ENCODE results near the gene EDEM3. TPM values are rescaled to one million over a fixed set of nuclear protein-coding genes. Genes with fewer than 3 reads are reported as not detected.

Gene EDEM3
- 10 to 100 TPM; 21.5 to 33.6 TPM for total RNA-seq

- Mint-ChIP-seq H3K27me3 (peaks cover 0 to 6% of the 10 kb centered on the region in 2 donors), H3K36me3 (peaks cover 7% of the 10 kb centered on the region), H3K4me1 (ENCODE audit: low read depth in 2 of 2) (peaks cover 23 to 28% of the 10 kb centered on the region in 2 donors), H3K9me3 (no peaks in the 10 kb centered on the region), H3K4me3 (peak within 1 kb of the TSS; percentile 88), H3K27ac (peak within 1 kb of the TSS; percentile 80 to 86)
- ATAC-seq (peak; percentile 97 to 98), DNase-seq (ENCODE audit: low spot score) (peak; percentile 99)
Measured at GRCh38 chr1:184754476-184755225, at the start of gene EDEM3. Gene EDEM3 (minus strand): TSS chr1:184754858. CDS start chr1:184754646, 212 bp downstream.

DNA sequence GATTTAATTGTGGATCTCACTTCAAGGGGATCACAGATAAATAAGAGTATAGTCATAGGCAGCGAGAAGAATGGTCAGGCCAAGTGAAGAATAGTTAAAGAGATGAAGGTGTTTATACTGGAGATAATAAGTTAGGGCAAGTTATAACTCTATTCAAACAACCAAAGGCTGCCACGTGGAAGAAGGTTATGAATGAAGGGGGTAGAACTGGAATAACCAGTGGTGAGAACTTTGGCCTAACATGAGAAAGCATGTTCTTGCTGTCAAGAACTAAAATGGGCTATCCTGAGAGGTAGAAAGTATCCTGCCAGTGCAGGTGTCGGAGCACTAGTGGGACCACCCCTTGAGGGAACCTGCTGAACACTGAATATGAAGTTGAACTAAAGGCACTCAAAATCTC is 49.6 kb upstream of the EDEM3 start:
- ATAC-seq (no peak), DNase-seq (ENCODE audit: low spot score) (no peak)
- Mint-ChIP-seq H3K4me1 (ENCODE audit: low read depth in 2 of 2) (peaks cover 6 to 8% of the 10 kb centered on the region in 2 donors), H3K27me3 (no peaks in the 10 kb centered on the region), H3K4me3 (no peak overlapping the region), H3K36me3 (peaks cover 23% of the 10 kb centered on the region), H3K9me3 (no peaks in the 10 kb centered on the region), H3K27ac (no peak overlapping the region)

DNA sequence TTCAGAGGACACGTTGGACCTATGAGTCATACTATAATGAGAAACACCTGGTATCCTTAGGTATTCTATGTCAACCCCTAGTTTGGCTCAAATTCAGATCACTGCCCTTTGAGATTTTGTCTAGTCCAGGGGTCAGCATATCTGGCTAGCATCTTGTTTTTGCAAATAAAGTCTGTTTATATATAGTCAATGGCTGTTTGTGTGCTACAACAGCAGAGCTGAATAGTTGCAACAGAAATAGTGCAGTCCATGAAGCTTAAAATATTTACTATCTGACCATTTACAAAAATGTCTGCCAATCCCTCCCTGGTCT is 48.5 kb upstream of the EDEM3 start:
- ATAC-seq: no peak
- no peak overlapping the region for H3K4me3 Mint-ChIP-seq
- no peaks in the 10 kb centered on the region for H3K9me3 Mint-ChIP-seq
- peaks cover 6 to 10% of the 10 kb centered on the region in 2 donors for H3K4me1 Mint-ChIP-seq (ENCODE audit: low read depth in 2 of 2)
- H3K36me3 Mint-ChIP-seq: peaks cover 19% of the 10 kb centered on the region
- H3K27me3 Mint-ChIP-seq: no peaks in the 10 kb centered on the region
- DNase-seq (ENCODE audit: low spot score): no peak
- no peak overlapping the region for H3K27ac Mint-ChIP-seq

DNA sequence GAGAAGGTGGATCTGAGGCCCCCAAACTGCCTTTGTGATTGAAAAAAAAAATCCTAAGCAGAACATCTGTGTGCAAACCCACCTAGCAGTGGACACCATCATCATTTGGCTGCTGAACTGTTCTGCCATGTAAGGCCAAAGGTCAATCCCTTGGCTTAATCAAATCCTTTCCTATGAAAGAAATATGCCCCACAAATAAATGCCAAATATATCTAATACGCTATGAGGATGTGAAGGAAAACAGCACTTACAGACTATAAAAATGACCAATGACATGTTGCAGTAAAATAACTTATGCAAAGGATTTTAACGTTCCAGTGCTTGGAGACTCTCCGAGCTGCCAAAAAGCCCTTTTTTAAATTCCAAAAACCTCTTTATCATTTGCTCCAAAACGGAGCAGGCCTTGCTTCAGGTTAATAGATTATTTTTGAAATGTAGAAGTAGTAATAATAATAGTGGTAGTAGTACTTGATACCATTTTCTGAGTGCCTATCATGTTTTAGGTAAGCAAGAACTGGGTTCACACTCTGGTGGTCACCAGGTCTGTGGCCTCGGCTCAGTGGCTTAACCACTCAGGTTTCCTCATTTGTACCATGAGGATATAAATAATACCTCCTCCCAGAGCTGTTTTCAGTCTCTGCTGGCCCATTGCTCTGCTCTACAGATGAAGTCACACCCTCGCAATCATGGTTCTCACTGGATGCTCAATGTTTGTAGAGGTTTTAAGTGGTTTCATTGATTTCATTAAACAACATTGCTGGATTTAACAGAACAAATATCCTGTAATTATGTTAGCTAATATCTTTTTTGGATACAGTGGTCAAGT is 47.9 kb upstream of the EDEM3 start:
- Mint-ChIP-seq H3K4me1 (ENCODE audit: low read depth in 2 of 2) (peaks cover 6 to 14% of the 10 kb centered on the region in 2 donors), H3K36me3 (peaks cover 25% of the 10 kb centered on the region), H3K4me3 (no peak overlapping the region), H3K9me3 (no peaks in the 10 kb centered on the region), H3K27me3 (no peaks in the 10 kb centered on the region), H3K27ac (no peak overlapping the region)
- ATAC-seq: no peak
- DNase-seq (ENCODE audit: low spot score): no peak

DNA sequence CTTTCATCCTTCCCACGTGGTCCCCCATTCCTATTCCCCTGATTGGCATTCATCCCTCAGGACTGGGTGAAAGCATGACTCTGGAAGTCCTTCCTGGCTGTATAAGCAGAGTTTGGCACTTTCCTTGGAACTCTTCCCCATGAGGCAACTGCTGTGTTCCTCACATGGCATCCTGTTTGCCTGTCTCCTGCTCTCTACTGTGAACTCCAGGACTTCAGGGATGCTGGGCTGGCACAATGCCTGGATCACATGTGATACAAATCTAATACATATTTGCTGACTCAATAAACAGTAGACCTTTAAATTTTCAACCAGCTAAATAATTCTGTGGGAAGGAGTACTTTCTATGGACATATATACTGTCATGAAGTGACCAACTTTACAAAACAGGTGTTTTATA is 46.8 kb upstream of the EDEM3 start:
- Mint-ChIP-seq H3K9me3 (no peaks in the 10 kb centered on the region), H3K4me3 (no peak overlapping the region), H3K4me1 (ENCODE audit: low read depth in 2 of 2) (peaks cover 6 to 14% of the 10 kb centered on the region in 2 donors), H3K36me3 (peaks cover 25% of the 10 kb centered on the region), H3K27ac (no peak overlapping the region), H3K27me3 (no peaks in the 10 kb centered on the region)
- ATAC-seq (no peak), DNase-seq (ENCODE audit: low spot score) (no peak)

DNA sequence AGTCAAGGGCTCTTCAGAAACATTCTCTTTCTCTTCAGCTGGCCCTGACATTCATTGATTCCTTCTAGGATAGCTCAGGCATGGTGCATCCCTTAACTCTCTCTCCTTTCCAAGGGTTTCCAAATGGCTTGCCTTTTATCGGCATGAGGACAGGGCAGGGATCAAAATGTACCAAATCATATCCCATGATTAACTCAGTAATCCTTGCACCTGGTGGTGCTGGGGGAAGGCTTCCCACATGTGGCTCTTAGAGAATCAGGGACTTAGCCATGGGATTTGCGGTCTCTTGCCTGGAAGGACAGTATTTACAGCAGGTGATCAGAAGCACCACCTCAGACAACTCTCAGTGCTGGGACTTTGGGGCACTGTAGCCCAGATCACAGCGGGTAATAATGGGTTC is 46.2 kb upstream of the EDEM3 start:
- ATAC-seq (no peak), DNase-seq (ENCODE audit: low spot score) (no peak)
- Mint-ChIP-seq H3K4me1 (ENCODE audit: low read depth in 2 of 2) (peaks cover 5 to 12% of the 10 kb centered on the region in 2 donors), H3K9me3 (no peaks in the 10 kb centered on the region), H3K27me3 (no peaks in the 10 kb centered on the region), H3K27ac (no peak overlapping the region), H3K4me3 (no peak overlapping the region), H3K36me3 (peaks cover 31% of the 10 kb centered on the region)

GRCh38 chr1:184793967-184794366 is 39.3 kb upstream of the EDEM3 start:
- H3K9me3 Mint-ChIP-seq: no peaks in the 10 kb centered on the region
- no peak overlapping the region for H3K4me3 Mint-ChIP-seq
- H3K27ac Mint-ChIP-seq: peak overlapping the region in 1 of 2 donors; percentile 14
- H3K36me3 Mint-ChIP-seq: peaks cover 30% of the 10 kb centered on the region
- H3K4me1 Mint-ChIP-seq (ENCODE audit: low read depth in 2 of 2): peaks cover 17 to 22% of the 10 kb centered on the region in 2 donors
- H3K27me3 Mint-ChIP-seq: no peaks in the 10 kb centered on the region
- no peak for DNase-seq (ENCODE audit: low spot score)
- ATAC-seq: no peak

GRCh38 chr1:184792450-184792969 is 37.9 kb upstream of the EDEM3 start:
- ATAC-seq: peak; percentile 78 to 86
- peaks cover 22% of the 10 kb centered on the region for H3K36me3 Mint-ChIP-seq
- H3K4me3 Mint-ChIP-seq: peak overlapping the region; percentile 37
- peak overlapping the region; percentile 72 to 78 for H3K27ac Mint-ChIP-seq
- H3K27me3 Mint-ChIP-seq: no peaks in the 10 kb centered on the region
- DNase-seq (ENCODE audit: low spot score): no peak
- no peaks in the 10 kb centered on the region for H3K9me3 Mint-ChIP-seq
- peaks cover 16 to 17% of the 10 kb centered on the region in 2 donors for H3K4me1 Mint-ChIP-seq (ENCODE audit: low read depth in 2 of 2)

- H3K4me1 Mint-ChIP-seq (ENCODE audit: low read depth in 2 of 2): peaks cover 16 to 22% of the 10 kb centered on the region in 2 donors
- ATAC-seq (no peak), DNase-seq (ENCODE audit: low spot score) (no peak)
- H3K9me3 Mint-ChIP-seq: peaks cover 3% of the 10 kb centered on the region
- peaks cover 22% of the 10 kb centered on the region for H3K36me3 Mint-ChIP-seq
- no peak overlapping the region for H3K27ac Mint-ChIP-seq
- no peaks in the 10 kb centered on the region for H3K27me3 Mint-ChIP-seq
- no peak overlapping the region for H3K4me3 Mint-ChIP-seq
Measured at GRCh38 chr1:184791550-184791900, 36.9 kb upstream of the EDEM3 start.

GRCh38 chr1:184790642-184791549 is 36.2 kb upstream of the EDEM3 start:
- no peak overlapping the region for H3K4me3 Mint-ChIP-seq
- H3K27me3 Mint-ChIP-seq: no peaks in the 10 kb centered on the region
- no peak overlapping the region for H3K27ac Mint-ChIP-seq
- H3K4me1 Mint-ChIP-seq (ENCODE audit: low read depth in 2 of 2): peaks cover 16 to 22% of the 10 kb centered on the region in 2 donors
- no peak for ATAC-seq
- DNase-seq (ENCODE audit: low spot score): no peak
- H3K9me3 Mint-ChIP-seq: peaks cover 3% of the 10 kb centered on the region
- H3K36me3 Mint-ChIP-seq: peaks cover 16% of the 10 kb centered on the region

- no peak overlapping the region for H3K27ac Mint-ChIP-seq
- ATAC-seq (no peak), DNase-seq (ENCODE audit: low spot score) (no peak)
- H3K4me1 Mint-ChIP-seq (ENCODE audit: low read depth in 2 of 2): peaks cover 13 to 16% of the 10 kb centered on the region in 2 donors
- H3K36me3 Mint-ChIP-seq: peaks cover 21% of the 10 kb centered on the region
- H3K9me3 Mint-ChIP-seq: peaks cover 5% of the 10 kb centered on the region
- no peaks in the 10 kb centered on the region for H3K27me3 Mint-ChIP-seq
- H3K4me3 Mint-ChIP-seq: no peak overlapping the region
Measured at GRCh38 chr1:184789884-184790283, 35.2 kb upstream of the EDEM3 start.

DNA sequence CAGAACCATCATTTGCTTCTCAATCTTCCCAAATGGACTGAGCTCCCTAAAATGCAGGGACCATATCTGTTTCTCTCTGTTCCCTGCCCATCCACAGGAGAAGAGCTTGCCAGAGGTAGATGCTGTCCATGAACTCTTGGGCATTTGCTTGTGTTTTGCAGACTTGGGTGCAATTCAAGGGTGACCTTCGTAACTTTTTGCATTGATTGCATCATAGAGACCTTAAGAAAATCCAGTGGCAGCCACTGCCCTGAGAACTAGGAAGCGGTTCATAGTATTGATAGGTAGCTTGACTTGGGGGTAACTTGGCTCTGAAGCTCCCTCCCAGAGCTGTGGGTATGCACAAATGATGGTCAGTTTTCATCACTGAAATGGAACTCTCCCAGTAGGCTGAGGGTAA is 34.3 kb upstream of the EDEM3 start:
- peaks cover 30% of the 10 kb centered on the region for H3K36me3 Mint-ChIP-seq
- DNase-seq (ENCODE audit: low spot score) (no peak), ATAC-seq (no peak)
- H3K9me3 Mint-ChIP-seq: peaks cover 8% of the 10 kb centered on the region
- peaks cover 11 to 16% of the 10 kb centered on the region in 2 donors for H3K4me1 Mint-ChIP-seq (ENCODE audit: low read depth in 2 of 2)
- no peaks in the 10 kb centered on the region for H3K27me3 Mint-ChIP-seq
- H3K27ac Mint-ChIP-seq: no peak overlapping the region
- H3K4me3 Mint-ChIP-seq: no peak overlapping the region

GRCh38 chr1:184785529-184785928 is 30.9 kb upstream of the EDEM3 start:
- DNase-seq (ENCODE audit: low spot score) (no peak), ATAC-seq (no peak)
- Mint-ChIP-seq H3K27me3 (no peaks in the 10 kb centered on the region), H3K27ac (peak overlapping the region in 1 of 2 donors; percentile 15), H3K4me1 (ENCODE audit: low read depth in 2 of 2) (peaks cover 0 to 9% of the 10 kb centered on the region in 2 donors), H3K9me3 (peaks cover 8% of the 10 kb centered on the region), H3K36me3 (peaks cover 31% of the 10 kb centered on the region), H3K4me3 (no peak overlapping the region)
